ENCODE results near the gene ADCY5. TPM values are rescaled to one million over a fixed set of nuclear protein-coding genes. Genes with fewer than 3 reads are reported as not detected.

The ADCY5 gene
- total RNA-seq, 1 experiment from 2014 or later, result 0.49 TPM

DNA sequence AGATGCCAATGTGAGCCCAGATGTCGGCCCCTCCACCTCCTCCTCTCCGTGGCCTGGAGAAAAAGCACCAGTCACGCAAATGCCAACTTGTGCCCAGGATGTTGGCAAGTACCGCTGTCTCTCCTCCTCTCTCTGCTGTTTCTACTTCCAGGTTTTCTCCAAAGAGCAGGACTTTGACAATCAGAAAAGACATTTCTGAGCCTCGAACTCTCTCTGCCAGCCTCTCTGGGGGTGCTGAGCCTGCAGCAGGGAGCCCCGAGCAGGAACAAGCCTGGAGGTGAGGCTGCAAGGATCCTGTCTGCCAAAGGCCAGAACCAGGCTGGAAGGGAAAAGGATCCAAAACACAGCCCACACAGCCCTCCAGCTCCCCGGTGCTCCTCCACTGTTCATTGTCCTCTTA is 157.5 kb downstream of the ADCY5 start:
- BruUV-seq (replicated peaks), result no TSS peak

More for the DNA sequence above, 157.5 kb downstream of the ADCY5 start:
- H3K4me3 ChIP-seq (replicated peaks in 1 of 2; ENCODE audit: low read depth in 1 of 2, low read length in 2 of 2), result no peak overlapping the region
- H3K4me1 ChIP-seq (ENCODE audit: control insufficient read depth in 1 of 2, insufficient read depth in 2 of 2, low read length in 2 of 2), result no peaks in the 10 kb centered on the region
- ChIA-PET CTCF (no interaction called here), RAD21 (ENCODE audit: low non-redundant PET in 1 of 2, low total read pairs in 2 of 2, uncharacterized antibody in 2 of 2, unreplicated experiment in 2 of 2) (no interaction called here), POLR2A (no interaction called here)
- H3K27ac ChIP-seq (ENCODE audit: low read depth, low read length), result no peak overlapping the region
- H2AFZ ChIP-seq (ENCODE audit: low read depth, low read length, poor library complexity, severe bottlenecking), result no peak overlapping the region
- H3K27me3 ChIP-seq (ENCODE audit: insufficient read depth, low read length), result peaks cover 17% of the 10 kb centered on the region; the same call in 1 of the 2 replicates
- no peaks in the 10 kb centered on the region for H3K36me3 ChIP-seq (ENCODE audit: control insufficient read depth in 1 of 2, insufficient read depth in 2 of 2, low read length in 2 of 2)
- H3K9me2 ChIP-seq (ENCODE audit: insufficient read depth), result no peaks in the 10 kb centered on the region
- no peaks in the 10 kb centered on the region for H3K79me2 ChIP-seq (ENCODE audit: insufficient read depth, low read length)
- TF ChIP-seq FOSL1 (IDR thresholded peaks at IDR 0.05; ENCODE audit: low read depth) (no peak), EGR1 (IDR thresholded peaks at IDR 0.05; ENCODE audit: low read depth) (no peak), POLR2AphosphoS5 (IDR thresholded peaks at IDR 0.05; ENCODE audit: low read depth, low read length) (no peak), ZNF274 (IDR thresholded peaks at IDR 0.05; ENCODE audit: low read depth, low read length) (no peak), ZFX (IDR thresholded peaks at IDR 0.05) (no peak), JUND (IDR thresholded peaks at IDR 0.05) (no peak), ELF1 (IDR thresholded peaks at IDR 0.05; ENCODE audit: borderline replicate concordance, low read depth) (no peak), SRF (IDR thresholded peaks at IDR 0.05; ENCODE audit: low read depth) (no peak), RAD21 (IDR thresholded peaks at IDR 0.05; ENCODE audit: low read depth) (no peak), TCF7L2 (IDR thresholded peaks at IDR 0.05; ENCODE audit: borderline replicate concordance, extremely low read depth, insufficient read depth, insufficient read length) (no peak), EZH2phosphoT487 (IDR thresholded peaks at IDR 0.05; ENCODE audit: borderline replicate concordance) (no peak), EZH2 (IDR thresholded peaks at IDR 0.05) (no peak), YY1 (IDR thresholded peaks at IDR 0.05; ENCODE audit: extremely low read depth, insufficient replicate concordance, low read depth, low read length) (no peak)
- TF ChIP-seq, protein P1, sequence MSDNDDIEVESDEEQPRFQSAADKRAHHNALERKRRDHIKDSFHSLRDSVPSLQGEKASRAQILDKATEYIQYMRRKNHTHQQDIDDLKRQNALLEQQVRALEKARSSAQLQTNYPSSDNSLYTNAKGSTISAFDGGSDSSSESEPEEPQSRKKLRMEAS (IDR thresholded peaks at IDR 0.05), result no peak
- TF ChIP-seq, protein P2, sequence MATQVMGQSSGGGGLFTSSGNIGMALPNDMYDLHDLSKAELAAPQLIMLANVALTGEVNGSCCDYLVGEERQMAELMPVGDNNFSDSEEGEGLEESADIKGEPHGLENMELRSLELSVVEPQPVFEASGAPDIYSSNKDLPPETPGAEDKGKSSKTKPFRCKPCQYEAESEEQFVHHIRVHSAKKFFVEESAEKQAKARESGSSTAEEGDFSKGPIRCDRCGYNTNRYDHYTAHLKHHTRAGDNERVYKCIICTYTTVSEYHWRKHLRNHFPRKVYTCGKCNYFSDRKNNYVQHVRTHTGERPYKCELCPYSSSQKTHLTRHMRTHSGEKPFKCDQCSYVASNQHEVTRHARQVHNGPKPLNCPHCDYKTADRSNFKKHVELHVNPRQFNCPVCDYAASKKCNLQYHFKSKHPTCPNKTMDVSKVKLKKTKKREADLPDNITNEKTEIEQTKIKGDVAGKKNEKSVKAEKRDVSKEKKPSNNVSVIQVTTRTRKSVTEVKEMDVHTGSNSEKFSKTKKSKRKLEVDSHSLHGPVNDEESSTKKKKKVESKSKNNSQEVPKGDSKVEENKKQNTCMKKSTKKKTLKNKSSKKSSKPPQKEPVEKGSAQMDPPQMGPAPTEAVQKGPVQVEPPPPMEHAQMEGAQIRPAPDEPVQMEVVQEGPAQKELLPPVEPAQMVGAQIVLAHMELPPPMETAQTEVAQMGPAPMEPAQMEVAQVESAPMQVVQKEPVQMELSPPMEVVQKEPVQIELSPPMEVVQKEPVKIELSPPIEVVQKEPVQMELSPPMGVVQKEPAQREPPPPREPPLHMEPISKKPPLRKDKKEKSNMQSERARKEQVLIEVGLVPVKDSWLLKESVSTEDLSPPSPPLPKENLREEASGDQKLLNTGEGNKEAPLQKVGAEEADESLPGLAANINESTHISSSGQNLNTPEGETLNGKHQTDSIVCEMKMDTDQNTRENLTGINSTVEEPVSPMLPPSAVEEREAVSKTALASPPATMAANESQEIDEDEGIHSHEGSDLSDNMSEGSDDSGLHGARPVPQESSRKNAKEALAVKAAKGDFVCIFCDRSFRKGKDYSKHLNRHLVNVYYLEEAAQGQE (IDR thresholded peaks at IDR 0.05; ENCODE audit: low read depth), result no peak
- intact Hi-C loops (cut with micrococcal nuclease), result no loop called here
- H3K9ac ChIP-seq (ENCODE audit: low read length), result no peak overlapping the region
- ATAC-seq (no peak), DNase-seq (ENCODE audit: low read depth, low spot score) (no peak)
- H4K20me1 ChIP-seq (ENCODE audit: insufficient read depth), result no peaks in the 10 kb centered on the region
- H3K4me2 ChIP-seq (ENCODE audit: low read length), result no peak overlapping the region
- no peaks in the 10 kb centered on the region for H3K9me3 ChIP-seq (ENCODE audit: control insufficient read depth in 1 of 2, insufficient read depth in 1 of 2, low read depth in 1 of 2, low read length in 2 of 2)
